Measurements from ENCODE around the gene GDPD2. TPM values are rescaled to one million over a fixed set of nuclear protein-coding genes. Genes with fewer than 3 reads are reported as not detected.

Gene GDPD2
- total RNA-seq, 4 donors from 2014 or later = not detected

DNA sequence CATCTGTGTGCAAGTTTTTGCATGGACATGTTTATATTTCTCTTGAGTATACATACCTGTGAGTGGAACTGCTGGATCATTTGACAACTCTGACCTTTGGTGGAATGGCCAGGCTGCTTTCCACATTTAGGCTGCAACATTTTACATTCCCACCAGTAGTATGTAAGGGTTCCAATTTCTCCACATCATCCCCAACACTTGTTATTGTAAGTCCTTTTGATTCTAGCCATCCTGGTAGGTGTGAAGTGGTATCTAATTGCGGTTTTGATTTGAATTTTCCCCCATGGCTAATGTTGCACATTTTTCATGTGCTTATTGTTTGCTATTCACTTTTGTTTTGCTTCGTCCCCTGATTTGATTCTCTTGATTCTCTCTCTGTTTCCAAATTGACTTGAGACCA lies 37.9 kb downstream of the GDPD2 start:
- no peak overlapping the region for H3K4me3 ChIP-seq
- H3K4me1 ChIP-seq = no peaks in the 10 kb centered on the region
- H3K36me3 ChIP-seq = no peaks in the 10 kb centered on the region
- no peaks in the 10 kb centered on the region for H3K9me3 ChIP-seq
- H3K27me3 ChIP-seq = no peaks in the 10 kb centered on the region
- intact Hi-C loops (cut with DNase I; ENCODE audit: low total_unique reads) = no loop called here
- DNase-seq (no peak), ATAC-seq (no peak)
- no peak overlapping the region for H3K27ac ChIP-seq
- in situ Hi-C loops (cut with MboI; ENCODE audit: low sequenced_read_pairs in 4 of 4) = no loop called here
- no peak for TF ChIP-seq POLR2A (IDR thresholded peaks at IDR 0.05)
- TF ChIP-seq, protein P1, sequence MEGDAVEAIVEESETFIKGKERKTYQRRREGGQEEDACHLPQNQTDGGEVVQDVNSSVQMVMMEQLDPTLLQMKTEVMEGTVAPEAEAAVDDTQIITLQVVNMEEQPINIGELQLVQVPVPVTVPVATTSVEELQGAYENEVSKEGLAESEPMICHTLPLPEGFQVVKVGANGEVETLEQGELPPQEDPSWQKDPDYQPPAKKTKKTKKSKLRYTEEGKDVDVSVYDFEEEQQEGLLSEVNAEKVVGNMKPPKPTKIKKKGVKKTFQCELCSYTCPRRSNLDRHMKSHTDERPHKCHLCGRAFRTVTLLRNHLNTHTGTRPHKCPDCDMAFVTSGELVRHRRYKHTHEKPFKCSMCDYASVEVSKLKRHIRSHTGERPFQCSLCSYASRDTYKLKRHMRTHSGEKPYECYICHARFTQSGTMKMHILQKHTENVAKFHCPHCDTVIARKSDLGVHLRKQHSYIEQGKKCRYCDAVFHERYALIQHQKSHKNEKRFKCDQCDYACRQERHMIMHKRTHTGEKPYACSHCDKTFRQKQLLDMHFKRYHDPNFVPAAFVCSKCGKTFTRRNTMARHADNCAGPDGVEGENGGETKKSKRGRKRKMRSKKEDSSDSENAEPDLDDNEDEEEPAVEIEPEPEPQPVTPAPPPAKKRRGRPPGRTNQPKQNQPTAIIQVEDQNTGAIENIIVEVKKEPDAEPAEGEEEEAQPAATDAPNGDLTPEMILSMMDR (IDR thresholded peaks at IDR 0.05 in 4 of 5, conservative IDR thresholded peaks at IDR 0.05 in 1 of 5) = no peak

DNA sequence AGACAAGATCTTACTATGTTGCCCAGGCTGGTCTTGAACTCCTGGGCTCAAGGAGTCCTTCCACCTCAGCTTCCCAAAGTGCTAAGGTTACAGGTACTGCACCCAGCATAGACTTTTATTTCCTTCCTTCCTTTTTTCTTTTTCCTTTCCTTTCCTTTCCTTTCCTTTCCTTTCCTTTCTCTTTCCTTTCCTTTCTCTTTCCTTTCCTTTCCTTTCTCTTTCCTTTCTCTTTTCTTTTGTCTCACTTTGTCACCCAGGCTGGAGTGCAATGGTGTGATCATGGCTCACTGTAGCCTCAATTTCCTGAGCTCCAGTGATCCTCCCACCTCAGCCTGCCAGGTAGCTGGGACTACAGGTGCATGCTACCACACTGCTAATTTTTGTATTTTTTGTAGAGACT lies 40.9 kb downstream of the GDPD2 start:
- no peak overlapping the region for H3K4me3 ChIP-seq
- H3K27me3 ChIP-seq = no peaks in the 10 kb centered on the region
- intact Hi-C loops (cut with DNase I; ENCODE audit: low total_unique reads) (no loop called here), in situ Hi-C loops (cut with MboI; ENCODE audit: low sequenced_read_pairs in 4 of 4) (no loop called here)
- ATAC-seq (no peak), DNase-seq (no peak)
- no peaks in the 10 kb centered on the region for H3K4me1 ChIP-seq
- no peaks in the 10 kb centered on the region for H3K9me3 ChIP-seq
- no peak overlapping the region for H3K27ac ChIP-seq
- TF ChIP-seq POLR2A (IDR thresholded peaks at IDR 0.05) = no peak
- TF ChIP-seq, protein P1 (IDR thresholded peaks at IDR 0.05 in 4 of 5, conservative IDR thresholded peaks at IDR 0.05 in 1 of 5) = no peak
- no peaks in the 10 kb centered on the region for H3K36me3 ChIP-seq

DNA sequence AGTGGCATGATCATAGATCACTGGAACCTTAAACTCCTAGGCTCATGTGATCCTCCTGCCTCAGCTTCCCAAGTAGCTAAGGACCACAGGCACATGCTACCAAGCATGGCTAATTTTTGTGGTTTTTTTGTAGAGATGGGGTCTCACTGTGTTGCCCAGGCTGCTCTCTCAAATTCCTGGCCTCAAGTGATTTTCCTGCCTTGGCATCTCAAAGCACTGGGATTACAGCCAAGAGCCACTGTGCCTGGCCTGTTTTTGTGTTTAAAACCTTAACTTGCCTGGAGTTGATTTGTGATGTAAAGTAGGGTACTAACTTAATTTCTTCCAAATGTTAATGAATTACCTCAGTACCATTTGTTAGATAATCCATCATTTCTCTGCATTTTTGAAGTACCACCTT lies 43.9 kb downstream of the GDPD2 start:
- no peaks in the 10 kb centered on the region for H3K36me3 ChIP-seq
- H3K4me3 ChIP-seq = no peak overlapping the region
- ATAC-seq (no peak), DNase-seq (no peak)
- no peaks in the 10 kb centered on the region for H3K4me1 ChIP-seq
- no peak for TF ChIP-seq POLR2A (IDR thresholded peaks at IDR 0.05)
- TF ChIP-seq, protein P1 (IDR thresholded peaks at IDR 0.05 in 4 of 5, conservative IDR thresholded peaks at IDR 0.05 in 1 of 5) = no peak
- H3K27me3 ChIP-seq = no peaks in the 10 kb centered on the region
- no peaks in the 10 kb centered on the region for H3K9me3 ChIP-seq
- no peak overlapping the region for H3K27ac ChIP-seq
- in situ Hi-C loops (cut with MboI; ENCODE audit: low sequenced_read_pairs in 4 of 4) (no loop called here), intact Hi-C loops (cut with DNase I; ENCODE audit: low total_unique reads) (no loop called here)

DNA sequence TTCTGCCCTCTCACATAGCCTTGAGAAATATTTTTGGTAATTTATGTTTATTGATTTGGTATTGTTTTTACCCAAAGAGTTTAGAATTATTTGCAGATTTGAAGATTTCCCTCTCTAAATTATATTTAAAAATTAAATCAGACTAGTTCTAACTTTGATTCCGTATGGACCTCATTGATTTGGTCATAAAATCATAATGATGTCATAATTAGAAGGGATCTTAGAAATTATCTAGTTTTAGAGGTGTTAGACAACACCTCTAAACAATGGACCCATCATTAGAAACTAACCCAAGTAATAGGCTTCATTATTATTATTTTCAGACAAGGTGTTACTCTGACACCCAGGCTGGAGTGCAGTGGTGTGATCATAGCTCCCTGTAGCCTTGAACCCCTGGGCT lies 45.6 kb downstream of the GDPD2 start:
- Histone ChIP-seq H3K4me3 (no peak overlapping the region), H3K27me3 (no peaks in the 10 kb centered on the region), H3K9me3 (no peaks in the 10 kb centered on the region), H3K4me1 (no peaks in the 10 kb centered on the region), H3K36me3 (no peaks in the 10 kb centered on the region), H3K27ac (no peak overlapping the region)
- ATAC-seq (no peak), DNase-seq (no peak)
- TF ChIP-seq, protein P1 (IDR thresholded peaks at IDR 0.05 in 4 of 5, conservative IDR thresholded peaks at IDR 0.05 in 1 of 5) = no peak
- TF ChIP-seq POLR2A (IDR thresholded peaks at IDR 0.05) = no peak
- in situ Hi-C loops (cut with MboI; ENCODE audit: low sequenced_read_pairs in 4 of 4) (no loop called here), intact Hi-C loops (cut with DNase I; ENCODE audit: low total_unique reads) (no loop called here)

DNA sequence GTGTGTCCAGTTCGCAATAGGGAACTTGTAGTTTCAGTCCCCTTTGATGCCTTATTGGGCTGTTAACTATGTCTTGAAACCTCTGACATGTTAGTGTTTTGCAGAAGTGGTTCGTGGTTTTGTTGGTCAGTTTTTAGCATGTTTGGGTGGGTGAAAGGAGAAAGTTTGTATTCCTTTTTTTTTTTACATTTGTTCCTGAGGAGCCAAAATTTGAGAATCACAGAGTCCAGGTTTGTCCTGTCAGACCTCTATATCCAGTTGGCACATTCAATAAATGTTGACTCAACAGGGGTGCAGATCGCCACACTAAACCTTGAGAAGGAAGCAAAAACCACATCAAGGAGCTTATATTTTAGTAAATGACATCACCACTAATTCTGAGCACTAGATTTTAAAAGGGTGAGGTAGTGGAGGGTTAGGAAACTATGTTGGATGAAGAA lies 47.8 kb downstream of the GDPD2 start:
- Histone ChIP-seq H3K9me3 (no peaks in the 10 kb centered on the region), H3K27ac (no peak overlapping the region), H3K27me3 (no peaks in the 10 kb centered on the region), H3K4me1 (no peaks in the 10 kb centered on the region), H3K36me3 (no peaks in the 10 kb centered on the region), H3K4me3 (no peak overlapping the region)
- DNase-seq = no peak
- no peak for TF ChIP-seq POLR2A (IDR thresholded peaks at IDR 0.05)
- TF ChIP-seq, protein P1 (IDR thresholded peaks at IDR 0.05 in 4 of 5, conservative IDR thresholded peaks at IDR 0.05 in 1 of 5) = no peak
- no peak for ATAC-seq
- in situ Hi-C loops (cut with MboI; ENCODE audit: low sequenced_read_pairs in 4 of 4) = no loop called here
- intact Hi-C loops (cut with DNase I; ENCODE audit: low total_unique reads) = no loop called here

All from gastrocnemius medialis (tissue), 4 donors.